Body of pancreas (tissue), 4 donors: ENCODE data around the gene TTC29.

ENCODE experiments used
- CTCF ChIP-seq, 7 experiments: fragments of 450-650 bp in 4 of 7; fragments of 200-600 bp in 3 of 7; sonication (generic) in 3 of 7; IDR thresholded peaks; one replicate each; pipeline ENCODE4 v1.5.1; 2016 to 2019; ENCODE audit warnings: antibody characterized with exemption in 7 of 7
- POLR2A ChIP-seq, 3 donors: fragments of 450-650 bp; IDR thresholded peaks; one replicate each; pipeline ENCODE4 v1.6.1; 2016; ENCODE audit warnings: antibody characterized with exemption in 3 of 3, mild to moderate bottlenecking in 2 of 3

GRCh38 chr4:146763560-146763959 lies 182.1 kb downstream of the TTC29 start:
- no peak for TF ChIP-seq CTCF (IDR thresholded peaks at IDR 0.05)
- no peak for TF ChIP-seq POLR2A (IDR thresholded peaks at IDR 0.05)
